ENCODE results near the gene ALAD.

GRCh38 chr9:113401027-113401792 is at the start of gene ALAD:
- peak in 3 of 4 experiments; percentile 95 to 96 (median 95) for TF ChIP-seq CTCF (IDR thresholded peaks at IDR 0.05)
- TF ChIP-seq POLR2AphosphoS5 (IDR thresholded peaks at IDR 0.05) = peak; percentile 58

Data from gastroesophageal sphincter (tissue), 3 donors.